Non-pigmented ciliary epithelial cell (primary cell): ENCODE data around the gene WNK4.

Experiments
- DNase-seq: peaks from one replicate; pipeline ENCODE4 v3.0.0-alpha.2; 2010; ENCODE audit warnings: low read depth

WNK4 gene

GRCh38 chr17:42841975-42842685 is 61.7 kb downstream of the WNK4 start:
- no peak for DNase-seq

- DNase-seq, result no peak
These were observed 63.0 kb downstream of the WNK4 start for GRCh38 chr17:42843358-42843934.

GRCh38 chr17:42844271-42844670 is 63.9 kb downstream of the WNK4 start, which contains the start of gene AOC2:
Gene AOC2 (plus strand): TSS chr17:42844580. CDS start chr17:42844627, 47 bp downstream.
- DNase-seq, result no peak

GRCh38 chr17:42844761-42845555 is 64.5 kb downstream of the WNK4 start:
- no peak for DNase-seq

GRCh38 chr17:42845556-42845917 is 65.1 kb downstream of the WNK4 start:
- DNase-seq, result no peak

GRCh38 chr17:42845918-42846593 is 65.6 kb downstream of the WNK4 start:
- no peak for DNase-seq
